HG03558 (cell line): Measurements from ENCODE around the gene P4HA1.

Experiments
- ATAC-seq: cut with Tn5 transposase; IDR thresholded peaks from one replicate; pipeline ENCODE4 v1.9.1; 2021; ENCODE audit warnings: moderate number of reproducible peaks; ENCODE audit not compliant: unreplicated experiment; ENCODE audit errors: extremely low read depth

The P4HA1 gene

DNA sequence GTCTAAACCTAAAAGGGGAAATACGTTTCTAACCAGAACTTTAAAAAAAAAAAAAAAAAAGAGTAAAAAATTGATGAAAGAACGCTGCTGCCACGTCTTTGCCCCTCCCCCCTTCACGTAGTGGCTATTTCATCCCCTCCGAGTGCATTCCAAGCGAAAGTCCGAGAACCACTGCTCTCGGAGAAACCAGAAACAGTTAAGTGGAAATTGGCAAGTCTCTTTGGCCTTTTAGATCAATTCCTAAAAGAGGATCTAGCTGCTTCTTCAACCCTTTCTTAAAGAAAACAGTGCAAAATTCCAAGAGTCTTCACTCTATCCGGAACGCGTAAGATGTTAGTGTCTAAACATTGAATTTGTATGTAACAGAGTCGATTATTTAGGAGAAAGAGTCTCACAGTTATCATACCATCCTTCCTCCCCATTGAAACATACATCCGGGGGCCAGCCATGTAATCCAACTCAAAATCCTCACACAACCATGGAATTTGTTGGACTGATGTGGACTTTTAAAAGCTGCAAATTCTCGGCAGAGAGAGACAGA lies 1.1 kb downstream of the P4HA1 start:
- ATAC-seq, result no peak

DNA sequence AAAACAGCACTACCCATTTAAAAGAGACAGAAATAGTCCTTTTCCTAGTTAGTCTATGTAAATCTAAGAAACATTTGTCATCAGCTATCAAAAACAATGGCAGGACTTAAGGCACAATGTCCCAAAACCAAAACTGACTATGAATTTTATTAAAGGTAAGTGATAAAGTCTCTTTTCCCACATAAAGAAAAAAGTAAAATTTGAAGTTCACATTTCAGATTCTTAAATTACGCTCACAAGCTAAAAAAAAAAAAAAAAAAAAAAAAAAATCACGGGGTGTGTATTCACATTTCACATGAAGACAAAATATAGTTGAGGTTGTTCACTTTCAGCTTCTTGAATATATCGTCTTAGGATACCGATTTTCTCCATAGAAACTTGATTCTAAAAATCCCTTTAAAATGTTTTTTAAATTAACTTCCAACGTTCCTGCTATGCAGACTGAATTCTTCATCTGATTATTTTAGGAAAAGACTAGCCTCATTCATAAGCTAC lies 1.6 kb downstream of the P4HA1 start:
- no peak for ATAC-seq

DNA sequence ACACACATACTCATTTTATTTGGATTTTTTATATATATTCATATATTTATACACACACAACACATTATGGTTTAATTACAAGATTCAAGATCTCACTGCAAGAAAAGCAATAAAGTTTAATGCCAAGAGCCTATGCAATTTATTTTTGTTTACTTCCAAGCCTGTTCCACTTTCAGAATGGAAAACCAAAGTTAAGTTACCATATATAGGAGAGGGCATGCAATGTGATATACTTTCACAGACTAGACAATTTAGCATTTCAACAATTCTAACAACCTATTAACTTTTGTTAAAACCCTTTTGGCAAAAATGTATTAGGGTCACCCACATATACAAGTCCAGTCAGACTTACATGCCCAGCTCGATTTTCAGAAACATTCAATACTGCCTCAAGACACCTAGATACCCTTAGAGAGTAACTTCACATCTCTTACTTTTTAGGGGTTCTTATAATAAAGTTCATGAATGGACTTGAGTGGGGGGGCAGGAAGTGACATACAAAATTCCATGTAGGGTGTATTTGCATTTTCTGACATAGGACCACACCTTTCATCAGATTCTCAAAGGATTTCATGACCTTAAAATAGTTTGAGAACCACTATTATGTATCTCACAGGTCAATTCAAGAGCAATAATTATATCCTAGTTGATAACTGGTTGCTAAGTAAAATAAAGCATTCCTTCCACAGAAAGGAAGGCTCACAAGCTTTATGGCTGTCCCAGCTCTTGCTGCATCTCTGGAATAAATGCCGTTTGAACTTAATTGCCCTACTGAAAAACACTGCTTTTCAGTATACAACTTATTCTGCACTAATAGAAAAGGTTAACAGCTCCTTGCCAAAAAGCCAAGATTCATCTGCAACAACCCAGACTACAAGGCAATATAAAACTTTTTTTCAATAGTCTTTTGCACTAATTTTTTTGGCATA lies 2.5 kb downstream of the P4HA1 start:
- ATAC-seq, result no peak

DNA sequence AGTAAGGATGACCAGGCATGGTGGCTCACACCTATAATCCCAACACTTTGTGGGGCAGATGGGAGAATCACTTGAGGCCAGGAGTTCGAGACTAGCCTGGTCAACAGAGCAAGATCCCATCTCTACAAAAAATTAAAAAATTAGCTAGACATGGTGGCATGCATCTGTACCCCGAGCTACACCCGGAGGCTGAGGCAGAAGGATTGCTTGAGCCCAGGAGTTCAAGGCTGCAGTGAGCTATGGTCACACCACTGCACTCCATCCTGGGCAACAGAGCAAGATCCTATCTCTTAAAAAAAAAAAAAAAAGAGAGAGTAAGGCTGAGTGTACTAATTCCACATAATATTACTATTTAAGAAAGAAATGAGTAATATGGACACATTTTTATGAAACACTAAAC lies 3.8 kb downstream of the P4HA1 start:
- no peak for ATAC-seq

DNA sequence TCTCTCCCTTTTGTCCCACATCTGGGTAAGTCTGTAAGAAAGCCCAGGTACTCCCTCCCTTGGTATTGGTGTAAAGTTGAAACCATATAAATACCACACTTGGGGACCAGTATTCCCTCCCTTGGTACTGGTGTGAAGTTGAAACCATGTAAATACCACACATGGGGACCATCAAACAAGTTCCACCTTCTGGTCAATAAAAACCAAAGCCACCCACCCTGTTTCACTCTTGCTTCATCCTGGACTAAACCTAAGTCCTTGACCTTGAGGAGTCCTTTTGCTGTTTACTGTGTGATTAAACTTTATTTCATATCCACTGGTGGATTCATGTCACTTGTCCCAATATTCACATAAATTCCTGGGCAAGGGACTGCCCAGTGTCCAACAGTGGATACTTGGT lies 8.4 kb downstream of the P4HA1 start:
- ATAC-seq, result no peak

DNA sequence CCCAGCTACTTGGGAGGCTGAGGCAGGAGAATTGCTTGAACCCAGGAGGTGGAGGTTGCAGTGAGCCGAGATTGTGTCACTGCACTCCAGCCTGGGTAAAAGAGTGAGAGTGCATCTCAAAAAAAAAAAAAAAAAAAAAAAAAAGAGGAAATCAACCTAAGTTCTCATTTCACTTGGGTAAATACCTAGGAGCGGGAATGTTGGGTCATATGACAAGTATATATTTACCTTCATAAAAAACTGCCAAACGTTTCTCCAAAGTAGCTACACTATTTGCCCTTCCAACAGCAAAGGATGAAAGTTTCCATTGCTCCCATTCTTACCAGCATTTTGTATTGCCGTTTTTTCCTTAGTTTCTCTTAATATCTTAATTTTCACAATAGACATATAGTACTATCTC lies 9.8 kb downstream of the P4HA1 start:
- ATAC-seq, result no peak

DNA sequence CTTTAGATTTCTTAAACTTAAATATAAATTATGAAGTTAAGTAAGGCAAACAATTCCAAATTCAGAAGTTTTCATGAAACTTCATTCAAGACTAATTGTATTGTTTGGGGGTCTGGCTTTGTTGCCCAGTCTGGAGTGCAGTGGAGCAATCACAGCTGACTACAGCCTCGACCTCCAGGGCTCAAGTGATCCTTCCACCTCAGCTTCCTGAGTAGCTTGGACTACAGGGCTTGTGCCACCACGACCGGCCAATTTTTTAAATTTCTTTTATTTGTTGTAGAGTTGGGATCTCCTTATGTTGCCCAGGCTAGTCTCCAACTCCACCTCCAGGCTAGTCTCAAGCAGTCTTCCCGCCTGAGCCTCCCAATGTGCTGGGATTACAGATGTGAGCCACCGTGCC lies 12.5 kb downstream of the P4HA1 start:
- ATAC-seq, result no peak

DNA sequence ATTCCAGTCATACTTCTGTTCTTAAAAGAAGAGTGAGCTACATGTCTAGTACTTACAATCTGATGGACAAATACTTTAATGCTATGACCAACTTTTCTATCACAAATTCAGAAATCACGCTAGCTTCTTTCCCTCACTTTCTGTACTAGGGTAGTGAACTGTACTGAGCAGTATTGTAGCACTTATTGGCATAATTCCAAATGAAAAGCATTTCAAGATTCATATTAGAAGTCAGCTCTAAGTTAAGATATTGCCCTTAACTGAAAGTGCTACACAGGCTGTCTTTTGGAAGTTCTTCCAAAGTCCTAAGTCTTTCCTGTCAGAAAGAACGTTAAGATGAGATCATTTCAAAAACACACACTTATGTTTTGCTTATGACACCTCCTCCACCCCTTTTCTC lies 13.4 kb downstream of the P4HA1 start:
- no peak for ATAC-seq

DNA sequence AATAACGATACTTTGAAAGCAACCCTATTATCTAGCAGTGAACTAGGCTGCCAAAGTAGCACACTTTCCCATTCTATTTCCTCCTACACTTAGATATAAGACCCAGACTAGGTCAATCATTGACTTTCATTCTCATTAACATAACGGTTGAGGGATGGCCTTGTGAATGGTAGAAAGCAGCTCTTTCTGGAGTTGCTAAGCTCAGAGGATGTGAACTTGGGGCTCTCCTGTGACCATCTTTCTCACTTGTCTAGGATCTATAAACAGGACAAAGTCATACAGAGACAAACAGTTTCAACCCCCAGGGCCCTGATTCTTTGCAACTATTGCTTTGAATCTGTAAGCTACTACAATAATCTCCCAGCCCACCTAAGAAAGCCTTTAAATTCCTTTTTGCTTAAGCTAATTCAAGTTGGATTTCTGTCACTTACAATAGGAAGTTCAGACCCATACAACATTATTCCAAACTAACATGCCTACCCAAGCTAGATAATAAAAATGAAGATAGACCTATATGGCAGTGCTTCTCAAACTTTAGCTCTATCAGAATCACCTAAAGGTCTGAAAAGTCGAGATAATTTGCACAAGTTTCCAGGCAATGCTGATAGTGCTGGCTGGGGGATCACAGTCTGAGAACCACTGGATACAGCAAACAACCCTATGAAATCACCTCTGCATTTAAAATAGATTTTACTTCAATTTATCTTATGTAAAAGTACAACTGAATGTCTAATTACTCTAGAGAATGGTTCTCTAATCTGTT lies 16.7 kb downstream of the P4HA1 start:
- no peak for ATAC-seq

DNA sequence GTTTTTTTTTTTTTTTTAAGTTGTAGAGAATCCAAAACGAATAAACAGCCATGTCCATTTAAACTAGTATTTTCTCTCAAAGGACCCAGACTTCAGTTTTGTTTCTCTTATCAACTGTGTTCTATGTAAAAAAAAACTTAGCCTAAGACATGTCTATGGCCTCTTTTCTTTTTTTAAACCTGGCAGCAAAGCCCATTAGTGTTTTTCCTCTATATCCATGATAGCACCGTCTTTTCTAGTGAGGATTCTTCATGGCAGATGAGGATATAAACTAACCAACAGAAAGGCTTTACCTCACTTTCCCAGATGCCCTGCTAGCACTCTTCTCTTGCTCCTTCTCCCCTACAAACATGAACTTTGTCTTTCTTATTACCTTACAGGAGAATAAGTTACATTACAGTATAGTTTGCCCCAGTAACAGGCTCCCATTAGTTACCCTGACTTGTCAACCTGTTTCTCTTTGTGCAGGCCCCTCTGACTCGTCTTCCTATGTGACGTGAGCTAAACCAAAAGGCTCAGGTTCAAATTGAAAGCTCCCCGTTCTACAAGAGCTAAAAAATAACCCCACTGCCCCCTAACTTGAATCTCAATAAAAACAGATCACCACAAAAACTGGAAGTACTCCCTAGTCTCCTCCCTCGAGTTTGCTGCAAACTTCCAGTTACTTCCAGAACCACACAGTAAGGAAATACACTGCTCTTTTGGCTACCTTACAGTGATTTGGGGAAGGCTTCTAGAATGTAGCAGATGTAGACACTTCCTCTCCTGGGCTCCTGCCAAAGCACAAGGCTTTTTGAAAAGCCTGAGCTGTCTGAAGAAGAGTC lies 20.1 kb downstream of the P4HA1 start:
- no peak for ATAC-seq

DNA sequence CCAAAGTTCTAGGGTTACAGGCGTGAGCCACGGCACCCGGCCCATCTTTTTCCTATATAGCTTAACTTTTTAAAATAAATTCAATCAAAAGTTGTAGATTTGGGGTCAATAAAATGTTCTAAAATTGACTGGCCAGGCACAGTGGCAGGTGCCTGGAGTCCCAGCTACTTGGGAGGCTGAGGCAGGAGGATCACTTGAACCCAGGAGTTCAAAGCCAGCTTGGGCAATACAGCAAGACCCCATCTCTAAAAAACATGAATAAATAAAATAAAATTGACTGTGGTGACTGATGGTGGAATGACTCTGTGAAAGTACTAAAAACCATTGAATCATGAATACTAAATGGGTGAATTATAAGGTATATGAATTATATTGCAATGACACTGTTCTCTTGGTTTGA lies 20.8 kb downstream of the P4HA1 start:
- ATAC-seq, result no peak

DNA sequence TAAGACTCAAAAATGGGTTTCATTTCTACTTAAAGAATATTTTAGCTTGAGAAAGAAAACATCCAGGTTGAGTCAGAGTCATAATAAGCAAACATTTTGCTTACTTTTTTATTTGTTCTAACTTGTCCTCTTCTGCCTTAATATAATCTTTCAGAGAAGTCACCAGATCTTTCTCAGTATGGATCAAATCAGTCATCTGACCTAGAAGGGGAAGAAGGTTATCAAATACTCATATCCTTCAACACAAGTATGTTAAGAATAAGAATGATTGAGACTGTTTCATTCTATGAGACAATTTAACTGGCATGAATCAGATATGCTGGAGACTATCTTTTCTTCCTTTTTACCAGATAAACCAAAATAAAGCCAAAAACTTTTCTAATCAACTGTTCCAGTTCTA lies 23.0 kb downstream of the P4HA1 start:
- ATAC-seq, result no peak

DNA sequence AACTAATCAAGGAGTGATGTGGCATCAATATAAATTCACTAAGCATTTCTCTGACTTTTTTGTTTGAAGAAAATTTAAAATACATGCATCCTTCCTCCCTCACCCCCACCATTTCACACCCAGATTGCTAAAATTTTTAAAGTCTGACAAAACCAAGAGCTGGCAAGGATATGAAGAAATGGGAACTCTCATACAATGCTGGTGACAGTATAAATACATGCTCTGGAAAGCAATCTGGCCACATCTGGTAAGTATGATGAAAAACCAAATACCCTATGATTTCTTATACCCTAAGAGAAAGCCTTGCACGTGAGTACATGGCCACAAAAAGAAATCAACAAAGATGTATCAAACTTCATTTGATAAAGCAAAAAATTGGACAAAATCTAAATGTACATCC lies 31.2 kb downstream of the P4HA1 start:
- no peak for ATAC-seq

DNA sequence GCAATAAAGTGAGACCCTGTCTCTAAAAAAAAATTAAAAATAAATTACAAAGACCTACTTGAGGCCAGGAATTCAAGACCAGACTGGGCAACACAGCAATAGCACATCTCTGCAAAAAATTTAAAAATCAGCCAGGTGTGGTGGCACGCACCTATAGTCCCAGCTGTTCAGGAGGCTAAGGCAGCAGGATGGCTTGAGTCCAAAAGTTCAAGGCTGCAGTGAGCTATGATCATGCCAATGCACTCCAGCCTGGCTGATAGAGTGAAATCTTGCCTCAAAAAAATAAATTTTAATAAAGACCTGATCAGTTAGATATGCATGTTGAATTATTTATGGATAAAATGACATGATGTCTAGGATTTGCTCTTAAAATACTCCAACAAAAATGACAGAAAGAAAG lies 34.9 kb downstream of the P4HA1 start:
- no peak for ATAC-seq

DNA sequence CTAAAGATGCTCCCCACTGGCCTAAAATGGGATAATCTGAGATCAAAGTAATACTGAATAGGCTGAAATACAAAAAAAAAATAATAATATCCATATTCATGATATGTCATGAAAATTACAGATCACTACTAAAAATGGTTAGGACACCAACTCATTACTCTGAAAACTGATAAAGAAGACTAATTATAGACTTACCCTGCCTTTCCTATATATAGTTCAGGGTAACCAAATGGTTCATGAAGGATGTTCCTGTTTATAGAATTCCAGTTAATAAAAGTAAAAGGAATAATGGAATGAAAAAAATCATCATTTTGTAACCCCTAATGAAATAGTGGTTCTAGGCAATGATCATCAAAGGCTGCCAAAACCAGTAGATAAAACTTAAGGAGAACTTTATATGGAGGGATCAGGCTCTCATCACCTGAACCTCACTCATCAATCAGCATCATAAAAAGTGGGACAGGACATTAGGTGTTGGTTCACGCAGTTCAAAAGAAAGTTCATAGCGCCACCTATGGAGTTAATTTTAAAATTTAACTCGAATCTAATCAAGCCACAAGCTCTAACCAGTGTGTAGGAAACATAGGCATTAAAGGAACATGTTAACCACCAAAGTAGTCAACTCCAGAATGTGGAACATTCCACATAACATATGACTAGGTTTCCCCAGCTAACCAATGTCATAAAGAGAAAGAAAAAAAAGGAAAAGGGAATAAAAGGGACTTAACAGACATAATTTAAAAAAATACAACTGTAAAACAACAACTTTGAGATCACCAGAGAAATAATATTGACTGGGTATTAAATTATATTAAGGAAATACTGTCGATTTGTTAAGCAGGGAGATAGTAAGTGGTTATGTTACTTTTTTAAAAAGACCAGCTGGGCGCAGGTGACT lies 35.7 kb downstream of the P4HA1 start:
- ATAC-seq, result no peak

DNA sequence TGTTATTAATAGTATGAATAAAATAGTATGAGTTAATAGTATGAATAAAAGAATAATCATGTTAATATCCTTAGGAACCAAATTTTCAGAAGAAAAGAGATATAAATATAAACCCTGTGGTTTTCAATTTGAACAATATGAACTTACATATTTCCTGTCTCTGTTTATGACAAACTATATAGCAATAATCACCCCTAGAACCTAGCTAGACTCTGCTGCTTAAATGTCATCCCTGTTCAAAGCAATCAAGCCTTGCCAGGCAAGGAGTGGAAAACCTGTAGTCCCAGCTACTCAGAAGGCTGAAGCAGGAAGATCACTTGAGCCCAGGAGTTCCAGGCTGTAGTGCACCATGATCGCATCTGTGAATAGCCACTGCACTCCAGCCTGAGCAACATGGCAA lies 36.5 kb downstream of the P4HA1 start:
- ATAC-seq, result no peak

DNA sequence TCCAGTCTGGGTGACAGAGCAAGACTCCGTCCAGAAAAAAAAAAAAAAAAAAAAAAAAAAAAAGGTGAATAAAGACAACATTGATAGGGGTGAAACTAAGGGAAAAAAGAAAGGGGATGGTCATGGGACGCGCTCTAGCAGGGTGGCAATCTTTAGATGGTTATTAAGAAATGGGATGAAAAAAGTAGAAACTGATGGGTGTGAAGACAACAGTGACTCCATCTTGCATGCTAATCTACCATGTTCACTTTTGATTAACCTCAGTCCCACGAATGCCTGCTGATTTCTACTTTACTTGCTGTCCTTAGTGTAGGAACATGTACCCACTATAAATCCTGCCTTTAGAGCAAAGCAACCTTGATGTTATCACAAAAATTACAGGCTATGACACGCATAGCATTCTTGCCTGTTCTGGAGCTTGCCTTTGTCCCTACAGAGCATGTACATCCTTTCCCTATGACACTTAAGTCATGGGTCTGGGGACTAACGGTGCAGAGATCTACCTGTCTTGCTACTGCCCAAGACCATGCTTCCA lies 38.5 kb downstream of the P4HA1 start:
- ATAC-seq, result no peak

DNA sequence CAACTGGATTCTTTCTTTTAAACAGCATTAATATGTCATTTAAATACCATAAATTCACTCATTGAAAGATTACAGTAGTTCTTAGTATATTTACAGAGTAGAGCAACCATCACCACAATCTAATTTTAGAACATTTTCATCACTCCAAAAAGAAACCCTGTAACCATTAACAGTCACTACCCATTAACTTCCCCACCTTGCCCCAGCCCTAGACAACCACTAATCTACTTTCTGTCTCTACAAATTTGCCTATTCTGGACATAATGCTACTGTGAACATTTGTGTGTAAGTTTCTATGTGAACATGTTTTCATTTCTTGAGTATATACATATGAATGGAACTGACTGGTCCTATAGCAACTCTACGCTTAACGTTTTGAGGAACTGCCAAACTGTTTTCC lies 42.4 kb downstream of the P4HA1 start:
- ATAC-seq, result no peak

DNA sequence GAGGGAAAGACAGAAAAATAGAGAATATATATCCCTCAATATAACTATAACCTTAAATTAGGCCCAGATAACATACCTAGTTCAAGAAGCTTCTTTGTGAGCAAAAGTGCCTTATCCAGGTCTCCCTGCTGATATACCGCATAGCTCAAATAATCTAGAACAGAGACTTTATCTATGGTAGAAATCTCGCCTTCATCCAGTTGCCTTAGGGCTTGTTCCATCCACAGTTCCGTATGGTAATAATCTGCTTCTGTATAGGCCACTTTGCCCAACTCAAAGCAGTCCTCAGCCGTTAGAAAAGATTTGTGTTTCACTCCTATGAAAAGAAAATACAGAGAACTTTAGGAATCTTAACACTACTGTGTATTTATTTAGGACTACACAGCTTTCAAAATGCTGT lies 43.4 kb downstream of the P4HA1 start:
- ATAC-seq, result no peak
